ENCODE results near the gene B3GAT3. TPM values are rescaled to one million over a fixed set of nuclear protein-coding genes. Genes with fewer than 3 reads are reported as not detected.

The B3GAT3 gene
- total RNA-seq (10 to 100 TPM; 11.1 to 26.3 (median 16.8) TPM), polyA plus RNA-seq (10 to 100 TPM in 2 of 3 donors, 1 to 10 TPM in 1; 9.7 to 47.5 (median 11.4) TPM)

DNA sequence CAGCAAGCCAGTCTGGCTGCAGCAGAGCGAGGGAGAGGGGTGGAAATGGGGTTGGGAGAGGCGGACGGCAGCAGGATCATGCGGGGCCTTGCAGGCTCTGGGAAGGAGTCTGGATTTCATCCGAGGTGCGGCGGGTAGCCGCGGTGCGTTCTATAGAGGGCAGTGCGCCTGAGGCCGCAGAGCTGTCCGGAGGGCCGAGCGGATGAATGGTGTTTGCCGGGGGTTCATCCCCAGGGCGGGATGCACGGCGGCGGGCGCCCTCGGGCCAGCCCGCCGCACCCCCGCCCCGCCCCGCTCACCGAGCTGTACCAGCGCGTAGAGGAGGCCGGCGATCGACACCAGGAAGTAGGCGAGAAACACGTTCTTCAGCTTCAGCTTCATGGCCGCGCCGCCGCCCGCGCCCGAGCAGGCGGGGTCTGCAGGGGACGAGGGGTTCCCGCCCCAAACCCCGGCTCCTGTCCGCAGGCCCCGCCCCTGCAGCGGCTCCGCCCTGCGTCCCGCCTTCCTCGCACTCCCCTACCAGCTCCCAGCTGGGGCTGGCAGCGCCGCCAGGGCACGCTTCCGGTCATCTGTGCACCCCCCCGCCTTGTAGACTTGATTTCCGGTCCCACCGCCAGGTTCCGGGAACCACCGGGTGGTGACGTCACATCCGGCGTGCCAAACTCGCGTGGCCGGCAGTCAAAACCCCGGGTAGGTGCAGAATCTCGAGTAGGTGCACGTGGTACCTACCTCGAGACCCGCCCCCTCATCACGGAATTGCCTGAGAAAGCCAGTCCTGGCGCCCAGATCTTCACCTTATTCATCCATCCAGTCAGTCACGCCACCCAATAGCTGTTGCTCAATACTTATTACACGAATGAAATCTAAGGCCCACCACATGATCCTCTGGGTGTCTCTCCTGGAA, at the start of gene B3GAT3:
B3GAT3 (minus strand) TSS at position 420 of the 904 bp plus-strand sequence; CDS start at position 381, 39 bp downstream.
- peak; percentile 99 for DNase-seq
- Histone ChIP-seq H3K4me3 (peak within 1 kb of the TSS; percentile 60 to 87 (median 74)), H3K4me1 (peaks cover 0 to 23% (median 19%) of the 10 kb centered on the region in 4 donors), H3K27me3 (no peaks in the 10 kb centered on the region), H3K9me3 (no peaks in the 10 kb centered on the region), H3K27ac (peak within 1 kb of the TSS; percentile 84 to 93 (median 90)), H3K36me3 (peaks cover 19 to 40% (median 20%) of the 10 kb centered on the region in 4 donors)
- intact Hi-C loops (cut with DNase I) = loop anchor here (2.0 to 5.0 kb wide), 2 partner anchors 25 to 105 kb away; partner anchors contain the start of genes GANAB, HNRNPUL2 and TTC9C
- TF ChIP-seq POLR2AphosphoS5 (IDR thresholded peaks at IDR 0.05) (peak; percentile 85 to 97 (median 94)), EP300 (IDR thresholded peaks at IDR 0.05) (peak in 2 of 4 donors; percentile 53 to 88), POLR2A (IDR thresholded peaks at IDR 0.05) (peak; percentile 76)
- TF ChIP-seq, protein P1, sequence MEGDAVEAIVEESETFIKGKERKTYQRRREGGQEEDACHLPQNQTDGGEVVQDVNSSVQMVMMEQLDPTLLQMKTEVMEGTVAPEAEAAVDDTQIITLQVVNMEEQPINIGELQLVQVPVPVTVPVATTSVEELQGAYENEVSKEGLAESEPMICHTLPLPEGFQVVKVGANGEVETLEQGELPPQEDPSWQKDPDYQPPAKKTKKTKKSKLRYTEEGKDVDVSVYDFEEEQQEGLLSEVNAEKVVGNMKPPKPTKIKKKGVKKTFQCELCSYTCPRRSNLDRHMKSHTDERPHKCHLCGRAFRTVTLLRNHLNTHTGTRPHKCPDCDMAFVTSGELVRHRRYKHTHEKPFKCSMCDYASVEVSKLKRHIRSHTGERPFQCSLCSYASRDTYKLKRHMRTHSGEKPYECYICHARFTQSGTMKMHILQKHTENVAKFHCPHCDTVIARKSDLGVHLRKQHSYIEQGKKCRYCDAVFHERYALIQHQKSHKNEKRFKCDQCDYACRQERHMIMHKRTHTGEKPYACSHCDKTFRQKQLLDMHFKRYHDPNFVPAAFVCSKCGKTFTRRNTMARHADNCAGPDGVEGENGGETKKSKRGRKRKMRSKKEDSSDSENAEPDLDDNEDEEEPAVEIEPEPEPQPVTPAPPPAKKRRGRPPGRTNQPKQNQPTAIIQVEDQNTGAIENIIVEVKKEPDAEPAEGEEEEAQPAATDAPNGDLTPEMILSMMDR (IDR thresholded peaks at IDR 0.05) = no peak
- 1% methylated on average over 77 of the region's 77 CpGs for WGBS, 2 donors

DNA sequence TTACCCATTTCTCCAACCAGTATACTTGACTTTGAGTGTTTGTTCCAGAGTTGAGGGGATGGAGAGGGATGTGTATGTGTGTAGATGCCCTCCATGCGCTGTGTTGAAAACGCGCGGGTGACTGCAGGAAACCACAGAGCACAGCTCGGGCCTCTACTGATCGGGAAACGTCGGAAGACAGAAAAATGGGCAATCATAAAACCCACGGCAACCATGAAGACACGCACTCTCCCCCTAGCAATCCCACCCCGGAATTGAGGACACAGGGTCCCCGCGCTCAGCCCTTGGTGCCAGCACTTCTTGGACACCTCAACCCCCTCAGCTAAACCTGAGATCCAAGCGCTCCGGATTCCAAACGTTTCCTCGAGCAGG, 49.4 kb upstream of the B3GAT3 start:
- Histone ChIP-seq H3K4me1 (peaks cover 0 to 46% (median 44%) of the 10 kb centered on the region in 4 donors), H3K9me3 (no peaks in the 10 kb centered on the region), H3K4me3 (peak overlapping the region; percentile 57 to 87 (median 74)), H3K27ac (peak overlapping the region; percentile 82 to 91 (median 88)), H3K27me3 (no peaks in the 10 kb centered on the region), H3K36me3 (peaks cover 0 to 34% (median 2%) of the 10 kb centered on the region in 4 donors)
- no peak for DNase-seq
- TF ChIP-seq EP300 (IDR thresholded peaks at IDR 0.05) (no peak), POLR2AphosphoS5 (IDR thresholded peaks at IDR 0.05) (no peak), POLR2A (IDR thresholded peaks at IDR 0.05) (no peak)
- TF ChIP-seq, protein P1 (IDR thresholded peaks at IDR 0.05) = no peak
- intact Hi-C loops (cut with DNase I) = no loop called here
- 0 to 1% methylated on average over 17 of the region's 17 CpGs for WGBS, 2 donors

DNA sequence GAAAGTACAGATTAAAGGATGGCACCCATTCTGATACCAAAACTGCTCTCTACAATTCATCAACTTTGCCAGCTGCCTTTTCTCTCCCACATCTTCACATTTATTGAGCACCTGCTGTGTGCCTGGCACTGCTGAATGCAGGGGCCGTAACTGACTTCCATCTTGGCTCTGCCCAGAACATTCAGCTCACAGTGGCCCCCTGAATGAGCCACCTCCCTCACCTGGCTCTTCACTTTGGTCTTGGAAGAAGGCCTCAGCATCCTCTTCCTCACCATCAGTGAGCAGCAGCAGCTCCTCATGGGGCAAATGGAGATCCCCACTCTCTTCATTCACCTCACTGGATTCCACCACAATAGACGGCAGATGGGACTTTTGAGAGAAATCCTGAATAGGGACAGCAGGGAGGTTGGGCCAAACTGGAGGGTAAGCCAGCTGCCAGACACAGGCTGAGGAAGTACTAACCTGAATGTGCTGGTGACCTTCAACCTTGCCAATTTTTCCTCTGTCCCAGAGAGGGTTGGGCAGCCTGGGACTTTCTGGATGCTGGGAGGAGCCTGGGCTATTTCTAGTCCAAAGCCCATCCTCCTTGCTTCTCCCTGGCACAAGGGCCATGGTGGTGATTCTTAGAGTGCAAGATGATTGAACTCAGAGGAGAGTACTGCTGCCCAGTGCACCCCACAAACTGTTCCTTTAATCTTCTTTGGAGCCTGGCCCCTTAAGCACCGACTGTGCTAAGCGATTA, 47.8 kb upstream of the B3GAT3 start:
- Histone ChIP-seq H3K27ac (no peak overlapping the region), H3K27me3 (no peaks in the 10 kb centered on the region), H3K4me3 (no peak overlapping the region), H3K36me3 (peaks cover 0 to 22% (median 0%) of the 10 kb centered on the region in 4 donors), H3K4me1 (peaks cover 0 to 52% (median 49%) of the 10 kb centered on the region in 4 donors), H3K9me3 (no peaks in the 10 kb centered on the region)
- DNase-seq = no peak
- intact Hi-C loops (cut with DNase I) = loop anchor here (5.0 kb wide), 2 partner anchors 38 to 57 kb away; partner anchors contain the start of genes BSCL2, EML3, GNG3 and ROM1
- TF ChIP-seq POLR2A (IDR thresholded peaks at IDR 0.05) (no peak), EP300 (IDR thresholded peaks at IDR 0.05) (no peak), POLR2AphosphoS5 (IDR thresholded peaks at IDR 0.05) (no peak)
- TF ChIP-seq, protein P1 (IDR thresholded peaks at IDR 0.05) = no peak
- WGBS, 2 donors = 54 to 77% methylated on average over 4 of the region's 4 CpGs

DNA sequence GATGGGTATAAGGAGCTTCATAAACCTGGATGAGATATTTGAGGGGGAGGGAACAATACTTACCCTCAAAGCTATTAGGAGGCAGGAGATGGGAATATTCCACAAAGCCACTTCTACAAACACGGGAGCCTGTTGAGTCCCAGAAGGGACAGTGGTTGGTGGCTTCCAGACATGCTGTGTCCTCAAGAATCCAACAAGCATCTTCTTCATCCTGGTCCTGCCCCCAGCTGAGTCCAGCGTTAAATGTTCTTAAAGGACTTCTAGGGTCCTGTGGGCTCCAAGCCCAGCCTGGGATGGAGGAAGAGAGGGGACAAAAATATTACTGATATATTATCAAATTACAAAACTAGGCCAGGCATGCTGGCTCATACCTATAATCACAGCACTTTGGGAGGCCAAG, 45.7 kb upstream of the B3GAT3 start:
- Histone ChIP-seq H3K27me3 (no peaks in the 10 kb centered on the region), H3K27ac (peak overlapping the region in 2 of 4 donors; percentile 39 to 97), H3K36me3 (peaks cover 0 to 22% (median 7%) of the 10 kb centered on the region in 4 donors), H3K4me3 (no peak overlapping the region), H3K9me3 (no peaks in the 10 kb centered on the region), H3K4me1 (peaks cover 0 to 53% (median 48%) of the 10 kb centered on the region in 4 donors)
- 72 to 80% methylated on average over 2 of the region's 2 CpGs for WGBS, 2 donors
- DNase-seq = no peak
- TF ChIP-seq, protein P1 (IDR thresholded peaks at IDR 0.05) = no peak
- TF ChIP-seq EP300 (IDR thresholded peaks at IDR 0.05) (no peak), POLR2A (IDR thresholded peaks at IDR 0.05) (no peak), POLR2AphosphoS5 (IDR thresholded peaks at IDR 0.05) (no peak)
- intact Hi-C loops (cut with DNase I) = loop anchor here (5.0 kb wide), 2 partner anchors 40 to 55 kb away; partner anchors contain the start of genes BSCL2, EML3, GNG3 and ROM1
